ENCODE data around the gene SPAG9. TPM values are rescaled to one million over a fixed set of nuclear protein-coding genes. Genes with fewer than 3 reads are reported as not detected.

The SPAG9 gene
- total RNA-seq, 1 experiment from 2014 or later, result 54.3 TPM

GRCh38 chr17:51088287-51088686 is 32.4 kb downstream of the SPAG9 start:
- no peak overlapping the region for H3T11ph ChIP-seq (ENCODE audit: low read length)
- H2BK12ac ChIP-seq (ENCODE audit: insufficient read length, low read depth, low read length), result no peak overlapping the region
- no peaks in the 10 kb centered on the region for H3K27me3 ChIP-seq (ENCODE audit: insufficient read depth, low read length)
- TF ChIP-seq CTCF (conservative IDR thresholded peaks at IDR 0.05), result no peak
- no peak overlapping the region for H4K5ac ChIP-seq (ENCODE audit: insufficient read length, low read depth, low read length)
- no peak overlapping the region for H3K4me2 ChIP-seq (ENCODE audit: insufficient read depth, insufficient read length, low read length)
- Mint-ChIP-seq H3K27ac (no peak overlapping the region), H3K4me3 (no peak overlapping the region), H3K27me3 (ENCODE audit: low read depth) (no peaks in the 10 kb centered on the region), H3K4me1 (no peaks in the 10 kb centered on the region), H3K9me3 (no peaks in the 10 kb centered on the region), H3K36me3 (ENCODE audit: insufficient read depth in 1 of 3, low read depth in 3 of 3) (peaks cover 0 to 3% (median 0%) of the 10 kb centered on the region in 3 experiments; a peak in 1 of 7 replicates)
- H2BK120ac ChIP-seq (ENCODE audit: low read depth, low read length, poor library complexity, severe bottlenecking), result no peak overlapping the region
- no peaks in the 10 kb centered on the region for H3K23me2 ChIP-seq (ENCODE audit: insufficient read length, low read depth, low read length, poor library complexity, severe bottlenecking)
- no peak overlapping the region for H3K14ac ChIP-seq (ENCODE audit: insufficient read depth, low read length)
- H3K27ac ChIP-seq (ENCODE audit: insufficient read length, low read depth, low read length), result no peak overlapping the region
- DNase-seq, result no peak
- H3K9ac ChIP-seq (ENCODE audit: extremely low read depth, insufficient read length, low read length), result no peak overlapping the region
- no peak overlapping the region for H2BK20ac ChIP-seq (ENCODE audit: low read depth, low read length, poor library complexity, severe bottlenecking)
- no peaks in the 10 kb centered on the region for H3K79me2 ChIP-seq (ENCODE audit: insufficient read depth, low read length)
- no peaks in the 10 kb centered on the region for H3K4me1 ChIP-seq (ENCODE audit: insufficient read depth, low read length)
- no peak overlapping the region for H3K23ac ChIP-seq (ENCODE audit: insufficient read length, low read depth, low read length)
- H2AK5ac ChIP-seq (ENCODE audit: insufficient read length, low read length), result no peak overlapping the region
- H3K18ac ChIP-seq (ENCODE audit: insufficient read length, low read depth, low read length), result no peak overlapping the region
- H3K56ac ChIP-seq (ENCODE audit: insufficient read length, low read depth, low read length), result no peak overlapping the region
- no peaks in the 10 kb centered on the region for H4K20me1 ChIP-seq (ENCODE audit: control insufficient read depth, insufficient read depth, insufficient read length)
- H2BK5ac ChIP-seq (ENCODE audit: insufficient read length, low read length), result no peak overlapping the region
- H4K8ac ChIP-seq (replicated peaks; ENCODE audit: insufficient read length, low read depth, low read length), result no peak overlapping the region
- no peaks in the 10 kb centered on the region for H3K9me3 ChIP-seq (ENCODE audit: control insufficient read depth, low read depth, low read length)
- H3K4ac ChIP-seq (ENCODE audit: low read depth, low read length), result no peak overlapping the region
- WGBS (ENCODE audit: extremely low coverage, insufficient read length, low lambda C conversion rate), result no CpG with 5 or more reads among the region's 9 CpGs
- peaks cover 6% of the 10 kb centered on the region for H3K79me1 ChIP-seq (ENCODE audit: insufficient read depth, low read depth, low read length, poor library complexity, severe bottlenecking)
- no peak overlapping the region for H2BK15ac ChIP-seq (ENCODE audit: low read depth, low read length)
- H2AFZ ChIP-seq (ENCODE audit: low read length), result no peak overlapping the region
- H4K91ac ChIP-seq (ENCODE audit: insufficient read length, low read depth, low read length), result no peak overlapping the region

Measured in H9 (cell line).